MV-4-11 (cell line): ENCODE results near the gene B3GNT9.
"Not testable (repeated sequence)": the region's sequence is repeated elsewhere in the genome, so short reads cannot be mapped to it uniquely, and the experiment has no call there.

Experiments
- DNase-seq: peaks from one replicate; lab custom pipeline; 2025; lab: John Stamatoyannopoulos, UW

B3GNT9 gene

GRCh38 chr16:67150047-67150832, 558 bp downstream of the B3GNT9 start:
- no peak for DNase-seq

GRCh38 chr16:67149276-67150046, 1.3 kb downstream of the B3GNT9 start:
- no peak for DNase-seq

GRCh38 chr16:67148656-67149275, 2.0 kb downstream of the B3GNT9 start:
- no peak for DNase-seq

- no peak for DNase-seq
Observed at GRCh38 chr16:67148221-67148620, 2.6 kb downstream of the B3GNT9 start.

- DNase-seq = no peak
Observed at GRCh38 chr16:67147437-67148140, 3.2 kb downstream of the B3GNT9 start.

GRCh38 chr16:67146523-67147357, 4.1 kb downstream of the B3GNT9 start:
- DNase-seq = no peak

- DNase-seq = no peak
Observed at GRCh38 chr16:67145746-67146145, 5.1 kb downstream of the B3GNT9 start.

GRCh38 chr16:67144943-67145342, 5.9 kb downstream of the B3GNT9 start:
- DNase-seq = no peak

GRCh38 chr16:67142342-67142741, 8.5 kb downstream of the B3GNT9 start:
- DNase-seq = no peak

- no peak for DNase-seq
Observed at GRCh38 chr16:67141391-67141790, 9.4 kb downstream of the B3GNT9 start.

- DNase-seq = no peak
Observed at GRCh38 chr16:67137605-67138004, 13.2 kb downstream of the B3GNT9 start.

GRCh38 chr16:67129422-67129821, 21.4 kb downstream of the B3GNT9 start:
- no peak for DNase-seq

GRCh38 chr16:67128887-67129286, 21.9 kb downstream of the B3GNT9 start:
- DNase-seq = no peak

GRCh38 chr16:67128417-67128816, 22.4 kb downstream of the B3GNT9 start:
- no peak for DNase-seq

GRCh38 chr16:67122799-67123198, 28.0 kb downstream of the B3GNT9 start:
- not testable (repeated sequence) for DNase-seq

- no peak for DNase-seq
Observed at GRCh38 chr16:67120025-67120424, 30.8 kb downstream of the B3GNT9 start.

- no peak for DNase-seq
Observed at GRCh38 chr16:67117716-67118115, 33.1 kb downstream of the B3GNT9 start.

GRCh38 chr16:67116388-67117311, 34.1 kb downstream of the B3GNT9 start:
- peak; percentile 60 for DNase-seq

GRCh38 chr16:67115639-67116038, 35.2 kb downstream of the B3GNT9 start:
- DNase-seq = no peak

- no peak for DNase-seq
Observed at GRCh38 chr16:67114793-67115192, 36.0 kb downstream of the B3GNT9 start.
